Measurements from ENCODE around the gene APP.
"Not testable (repeated sequence)": the region's sequence is repeated elsewhere in the genome, so short reads cannot be mapped to it uniquely, and the experiment has no call there.

Gene APP

DNA sequence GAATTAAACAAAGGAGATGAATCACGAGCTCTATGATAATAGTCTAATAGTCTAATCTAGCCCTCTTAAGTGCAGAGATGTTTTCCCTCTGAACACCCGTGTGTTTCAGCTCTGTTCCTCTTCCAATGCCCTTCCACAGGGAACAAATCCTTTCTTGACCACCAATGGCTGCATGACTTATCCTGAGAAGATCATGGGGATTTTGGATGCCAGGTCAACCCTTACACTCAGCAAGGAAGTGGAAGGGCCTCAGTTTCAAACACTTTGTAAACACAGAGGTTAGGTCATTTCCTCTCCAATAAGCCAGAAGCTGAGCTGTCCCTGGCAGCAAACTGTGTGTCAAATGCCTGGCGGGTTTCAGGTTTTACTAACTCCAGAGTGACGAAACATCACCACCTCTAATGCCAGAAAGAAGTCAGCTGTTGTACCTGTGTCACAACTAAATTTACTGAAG, 235.8 kb downstream of the APP start:
- DNase-seq, result no peak

DNA sequence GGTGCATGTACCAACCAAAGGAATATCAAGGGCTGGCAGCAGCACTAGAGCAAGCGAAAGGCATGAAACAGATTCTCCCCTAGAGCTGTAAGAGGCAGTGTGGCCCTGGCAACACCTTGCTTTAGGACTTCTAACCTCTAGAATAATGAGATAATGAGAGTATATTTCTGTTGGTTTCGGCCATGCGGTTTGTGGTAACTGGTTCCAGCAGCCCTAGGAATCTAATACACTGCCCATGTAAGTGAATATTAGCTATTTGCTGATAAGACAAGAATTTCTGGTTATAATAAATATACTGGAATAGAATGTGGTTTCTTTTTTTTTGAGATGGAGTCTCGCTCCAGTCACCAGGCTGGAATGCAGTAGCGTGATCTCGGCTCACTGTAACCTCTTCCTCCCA, 236.4 kb downstream of the APP start:
- DNase-seq, result no peak

DNA sequence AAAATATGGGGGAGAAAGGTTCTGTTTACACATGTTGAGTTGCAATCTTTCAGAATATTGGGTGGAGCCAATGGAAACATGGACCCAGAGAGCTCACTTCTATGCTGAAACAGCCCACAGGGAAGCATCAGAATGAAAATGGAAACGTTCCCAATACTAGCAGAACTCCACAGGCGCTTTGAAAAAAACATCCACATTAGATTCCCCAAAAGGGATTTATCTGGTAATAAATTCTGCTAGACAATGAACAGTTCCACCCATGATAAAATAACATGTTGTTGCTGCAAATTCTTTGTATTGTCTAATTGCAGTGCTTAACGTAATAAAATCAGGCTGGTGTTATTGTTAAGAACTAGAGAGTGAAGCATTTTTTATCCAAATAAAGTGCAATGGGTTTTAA, 238.8 kb downstream of the APP start:
- no peak for DNase-seq

DNA sequence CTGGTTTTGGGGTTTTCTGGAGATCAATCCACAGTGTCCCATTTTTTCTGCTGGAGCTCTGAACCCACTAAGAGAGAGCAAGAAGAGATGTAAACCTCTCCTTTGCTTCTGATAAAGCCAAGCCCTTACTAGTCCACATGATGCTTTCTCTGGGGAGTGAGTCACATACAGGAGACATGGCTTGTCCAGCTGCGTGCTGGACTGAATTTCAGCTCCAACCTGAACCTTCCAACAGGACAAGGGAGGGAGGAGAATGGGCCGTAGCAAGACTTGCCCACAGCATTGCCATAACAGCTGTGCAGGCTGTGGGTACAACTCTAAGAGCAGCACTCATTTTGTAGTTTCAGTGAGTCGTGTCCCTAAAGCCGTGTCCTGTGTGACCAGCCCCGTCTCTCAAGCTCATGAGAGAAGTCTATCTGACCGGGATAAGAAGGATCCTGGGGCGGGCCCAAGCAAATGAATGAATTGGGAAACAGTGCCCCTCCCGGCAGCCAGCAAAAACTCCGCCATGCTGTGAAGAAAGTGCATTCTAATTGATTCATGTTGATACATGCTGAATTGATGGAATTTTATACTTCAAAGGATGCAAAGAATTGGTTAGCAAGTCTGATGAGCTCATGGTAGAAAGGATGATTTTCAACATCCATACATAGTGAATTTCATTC, 240.6 kb downstream of the APP start:
- DNase-seq, result no peak

DNA sequence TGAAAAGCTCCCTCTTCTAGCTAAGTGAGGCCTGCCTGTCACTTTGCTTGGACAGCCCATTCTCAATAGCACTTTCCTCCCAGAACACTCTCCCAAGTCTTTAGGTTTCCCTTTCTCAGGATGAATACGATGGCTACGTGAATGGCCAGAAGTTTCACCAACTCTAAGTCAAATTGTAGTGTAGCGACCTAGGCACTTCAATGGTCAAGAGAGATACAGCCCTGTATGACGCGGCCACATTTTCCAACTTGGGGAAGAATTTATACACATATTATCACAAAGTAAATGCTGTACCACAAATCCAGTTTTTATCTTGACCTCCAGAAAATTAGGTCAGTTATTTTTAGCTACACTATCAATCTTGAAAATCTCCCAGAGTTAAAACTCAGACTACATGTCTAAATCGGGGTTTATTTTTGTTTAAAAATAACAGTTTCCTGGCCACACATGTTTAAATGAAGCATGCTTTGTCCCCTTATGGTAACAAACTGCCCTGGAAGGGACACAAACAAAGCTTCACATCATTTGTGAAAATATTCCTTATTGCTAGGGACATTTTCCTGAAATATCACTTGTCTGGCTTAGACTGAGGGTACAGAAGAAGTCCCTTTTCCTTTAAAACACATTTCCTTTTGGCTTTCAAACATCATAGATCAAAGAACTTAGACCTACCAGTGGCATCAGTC, 243.2 kb downstream of the APP start:
- no peak for DNase-seq

DNA sequence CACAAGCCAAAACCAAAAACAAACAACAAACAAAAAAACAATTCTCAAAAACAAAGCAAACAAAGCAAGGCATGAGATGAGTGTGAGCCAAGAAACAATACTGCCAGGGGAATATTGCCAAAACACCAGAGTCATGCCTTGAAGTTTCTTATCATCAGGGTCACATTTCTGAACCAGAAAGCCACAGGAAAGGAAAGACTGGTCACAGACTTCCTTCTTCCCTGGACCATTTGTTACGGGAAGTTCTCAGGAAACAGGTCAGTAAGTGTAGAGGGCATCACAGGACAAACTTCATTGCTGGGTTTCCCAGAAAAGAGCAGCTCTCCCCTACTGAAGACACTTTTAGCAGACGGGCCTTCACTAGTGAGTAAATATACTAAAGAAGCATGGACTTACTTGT, 244.6 kb downstream of the APP start:
- no peak for DNase-seq

DNA sequence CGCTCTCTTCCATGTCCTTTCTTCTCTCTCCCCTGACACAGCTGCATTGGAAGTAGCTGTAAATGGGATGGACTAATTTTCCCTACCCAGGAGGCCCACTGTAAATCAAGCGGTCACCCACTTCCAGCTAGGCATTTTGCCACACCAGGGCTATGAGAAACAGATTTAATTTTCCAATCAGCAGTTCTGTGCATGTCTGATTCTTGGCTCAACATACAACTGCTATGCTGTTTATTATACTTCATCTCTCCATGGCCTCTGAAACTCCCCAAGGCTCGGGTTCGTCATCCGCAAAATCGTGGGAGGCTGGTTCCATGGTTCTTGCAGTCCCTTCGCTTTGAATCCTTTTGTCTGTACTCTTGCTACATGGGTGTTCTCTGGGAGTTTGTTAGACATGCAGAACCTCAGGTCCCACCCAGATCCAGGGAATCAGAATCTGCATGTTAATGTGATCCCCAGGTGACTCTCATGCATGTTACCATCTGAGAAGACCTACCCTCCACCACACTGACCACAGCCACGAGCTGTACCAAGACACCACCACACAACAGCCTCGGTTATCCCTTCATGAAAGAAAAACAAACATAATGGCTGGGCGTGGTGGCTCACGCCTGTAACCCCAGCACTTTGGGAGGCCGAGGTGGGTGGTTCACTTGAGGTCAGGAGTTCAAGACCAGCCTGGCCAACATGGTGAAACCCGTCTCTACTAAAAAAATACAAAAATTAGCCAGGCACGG, 245.3 kb downstream of the APP start:
- DNase-seq, result no peak

DNA sequence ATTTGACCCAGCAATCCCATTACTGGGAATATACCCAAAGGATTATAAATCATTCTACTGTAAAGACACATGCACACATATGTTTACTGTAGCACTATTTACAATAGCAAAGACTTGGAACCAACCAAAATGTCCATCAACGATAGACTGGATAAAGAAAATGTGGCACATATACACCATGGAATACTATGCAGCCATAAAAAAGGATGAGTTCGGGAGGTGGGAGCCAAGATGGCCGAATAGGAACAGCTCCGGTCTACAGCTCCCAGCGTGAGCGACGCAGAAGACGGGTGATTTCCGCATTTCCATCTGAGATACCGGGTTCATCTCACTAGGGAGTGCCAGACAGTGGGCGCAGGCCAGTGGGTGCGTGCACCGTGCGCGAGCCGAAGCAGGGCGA, 252.4 kb downstream of the APP start:
- DNase-seq, result not testable (repeated sequence)

DNA sequence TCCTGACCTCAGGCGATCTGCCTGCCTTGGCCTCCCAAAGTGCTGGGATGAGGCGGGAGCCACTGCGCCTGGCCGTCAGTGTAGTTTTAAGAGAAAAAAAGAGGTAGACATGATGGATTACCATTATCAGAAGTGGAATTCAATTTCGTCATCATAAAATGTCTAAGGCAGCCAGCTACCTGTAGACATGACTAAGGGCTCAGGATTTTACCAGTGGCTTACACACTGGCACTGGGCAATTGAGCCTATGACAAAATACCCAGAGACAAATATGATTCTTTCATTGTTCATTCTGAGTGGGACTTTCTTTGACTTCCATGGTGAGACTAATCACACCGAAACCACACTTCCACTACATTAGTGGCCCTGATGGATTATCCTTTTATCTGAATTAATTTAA, 254.3 kb downstream of the APP start:
- DNase-seq, result no peak

DNA sequence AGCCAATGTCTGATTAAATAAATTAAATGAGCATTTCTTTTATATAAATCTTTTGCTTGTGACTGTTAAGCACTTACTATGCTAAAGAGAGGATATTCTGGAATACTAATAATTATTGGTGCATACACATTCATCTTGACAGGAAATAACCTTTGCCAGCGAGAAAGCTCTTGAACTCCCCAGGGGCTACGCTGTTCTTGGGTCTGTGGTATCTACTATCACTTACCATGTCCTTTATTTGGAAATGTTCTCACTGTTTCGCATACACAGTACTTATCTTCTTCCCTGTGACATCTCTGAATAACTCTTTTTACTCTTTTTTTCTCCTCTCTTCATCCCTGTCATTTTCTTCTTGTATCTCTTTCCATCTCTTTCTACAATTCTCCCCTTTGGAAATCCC, 257.1 kb downstream of the APP start:
- no peak for DNase-seq

DNA sequence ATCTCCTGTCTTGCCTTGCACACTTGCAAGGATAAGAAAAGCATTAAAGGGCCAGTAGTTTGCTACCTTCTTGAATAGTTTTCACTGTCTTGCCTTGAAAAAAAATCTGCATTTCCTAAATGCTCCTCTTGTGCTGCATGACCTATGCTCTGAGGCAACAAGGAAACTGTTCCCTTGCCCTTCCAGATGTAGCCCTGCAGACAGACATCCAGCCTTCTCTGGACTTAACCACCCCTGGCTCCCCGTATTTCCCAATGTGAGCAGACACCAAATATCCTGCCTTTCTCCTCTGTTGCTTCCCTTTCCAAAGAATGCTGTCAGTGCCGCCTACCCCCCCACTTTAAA, 258.2 kb downstream of the APP start:
- no peak for DNase-seq

DNA sequence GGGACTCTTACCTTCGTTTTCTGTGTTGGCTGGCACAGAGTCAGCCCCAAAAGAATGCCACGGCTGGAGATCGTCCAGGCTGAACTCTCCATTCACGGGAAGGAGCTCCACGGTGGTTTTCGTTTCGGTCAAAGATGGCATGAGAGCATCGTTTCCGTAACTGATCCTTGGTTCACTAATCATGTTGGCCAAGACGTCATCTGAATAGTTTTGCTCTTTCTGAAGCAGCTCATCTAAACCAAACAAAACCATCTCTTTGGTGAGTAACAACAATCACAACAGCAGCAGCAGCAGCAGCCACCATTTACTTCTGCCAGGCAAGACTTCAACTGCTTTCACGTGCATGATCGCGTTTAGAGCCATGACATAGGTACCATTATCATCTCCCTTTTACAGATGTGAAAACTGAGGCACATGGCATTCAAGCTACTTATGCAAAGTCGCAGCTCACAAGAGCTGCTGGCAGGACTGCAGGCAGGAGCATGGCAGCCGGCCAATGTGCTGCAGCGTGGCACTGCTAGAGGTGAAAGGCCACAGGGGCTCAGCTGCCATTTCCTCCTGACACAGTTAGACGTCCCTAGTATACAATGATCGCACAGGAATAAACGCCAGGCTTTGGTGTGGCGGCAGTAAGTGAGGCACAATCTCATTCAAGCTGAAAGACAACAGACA, 258.7 kb downstream of the APP start:
- DNase-seq, result no peak

DNA sequence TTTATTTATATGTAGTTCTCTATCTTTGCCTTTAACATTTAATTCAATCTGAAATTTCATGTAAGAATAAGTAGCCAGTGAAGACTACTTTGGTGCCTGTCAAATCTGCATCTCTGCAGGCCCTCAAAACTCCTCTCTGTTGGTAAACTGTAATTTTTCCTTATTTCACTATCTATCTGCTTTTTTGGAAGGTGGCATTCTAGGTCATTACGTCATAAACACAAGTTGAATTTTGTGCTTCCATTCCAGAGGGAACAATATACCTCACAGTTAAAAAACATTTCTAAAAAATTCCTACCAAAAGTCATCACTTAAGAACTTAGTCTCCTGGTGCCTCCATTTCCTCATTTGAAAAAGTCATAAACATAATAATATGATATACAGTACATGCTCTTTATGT, 259.8 kb downstream of the APP start:
- no peak for DNase-seq

DNA sequence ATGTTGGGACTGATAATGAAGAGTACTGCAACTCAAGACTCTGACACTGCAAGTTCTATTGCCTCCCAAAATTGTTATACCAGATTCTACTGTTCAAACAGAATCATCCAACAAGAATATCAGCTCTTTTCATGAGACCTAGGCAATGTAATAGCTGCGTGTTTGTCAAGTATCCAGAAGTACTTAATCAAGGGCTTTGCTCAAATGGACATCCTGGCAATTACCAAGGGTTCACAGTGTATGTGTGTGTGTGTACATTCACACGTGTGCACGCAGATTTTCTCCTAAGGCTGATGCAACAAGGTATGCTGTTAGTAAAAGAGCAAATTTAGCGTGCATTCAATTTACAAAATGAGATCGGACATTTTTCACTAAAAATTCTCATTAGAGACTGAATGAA, 261.2 kb downstream of the APP start:
- DNase-seq, result no peak

DNA sequence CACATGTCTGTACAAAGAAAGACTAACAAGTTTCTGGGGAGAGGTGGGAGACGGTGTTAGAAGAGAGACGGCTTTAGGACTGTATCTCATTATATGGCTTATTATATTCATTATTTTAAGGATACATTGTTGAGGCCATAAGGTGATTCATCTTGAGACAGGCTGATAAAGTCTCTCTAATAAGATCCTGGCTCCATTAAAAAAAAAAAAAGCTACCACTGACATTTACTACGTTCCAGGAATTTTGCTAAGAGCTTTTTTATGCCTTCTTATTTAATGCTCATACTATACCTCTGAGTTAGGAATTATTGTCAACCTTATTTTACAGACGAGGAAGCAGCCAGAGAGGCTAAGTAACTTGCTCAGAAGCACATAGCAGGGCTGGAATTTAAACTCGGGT, 262.1 kb downstream of the APP start:
- no peak for DNase-seq

DNA sequence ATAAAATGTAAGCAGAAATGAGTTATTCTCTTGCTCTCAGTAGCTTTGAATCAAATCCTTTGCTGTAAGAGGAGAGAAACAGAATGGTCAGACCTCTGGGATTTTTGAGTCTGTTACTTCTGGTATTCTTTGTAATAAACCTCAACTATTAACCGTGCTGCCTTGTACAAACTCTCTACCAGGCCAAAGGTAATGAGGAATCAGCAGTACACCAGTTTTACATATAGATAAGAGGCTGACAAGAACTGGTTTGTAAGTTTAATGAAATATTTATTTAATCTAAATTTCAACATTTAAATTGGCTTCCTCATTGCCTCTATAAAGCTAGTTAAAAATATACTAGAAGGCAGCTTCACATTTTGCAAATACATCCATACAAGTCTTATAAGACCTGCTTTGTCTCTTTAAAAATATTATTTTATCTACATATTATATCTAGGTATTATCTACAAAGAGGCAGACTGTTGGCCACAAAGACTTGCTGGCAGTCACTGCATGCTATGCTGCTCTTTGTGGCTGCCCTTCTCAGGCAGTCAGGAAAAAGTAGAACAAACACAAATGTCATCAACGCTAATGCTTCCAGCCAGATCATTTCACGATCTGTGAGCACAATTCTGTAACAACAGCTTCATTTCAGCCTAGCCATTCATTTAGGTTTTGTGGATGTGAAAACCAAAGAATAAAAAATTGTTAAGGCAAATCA, 262.8 kb downstream of the APP start:
- no peak for DNase-seq

DNA sequence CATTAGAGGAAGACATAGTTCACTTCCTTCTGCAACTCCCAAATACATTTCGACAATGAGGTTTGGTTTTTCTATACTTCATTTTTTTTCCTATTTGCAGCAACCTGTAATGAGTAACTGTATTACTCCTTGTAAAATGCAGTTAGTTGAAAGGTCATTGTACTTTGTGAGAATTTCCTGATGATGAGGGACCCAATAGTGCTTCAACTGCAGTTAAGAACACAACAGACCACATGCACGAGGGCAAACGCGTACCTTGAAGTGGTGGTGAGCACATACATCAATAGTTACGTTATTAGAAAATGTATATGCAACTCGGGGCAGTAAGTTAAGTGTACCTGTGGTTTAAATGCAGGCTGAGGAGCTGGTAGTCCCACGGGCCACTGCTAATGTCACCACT, 264.0 kb downstream of the APP start:
- DNase-seq, result no peak

DNA sequence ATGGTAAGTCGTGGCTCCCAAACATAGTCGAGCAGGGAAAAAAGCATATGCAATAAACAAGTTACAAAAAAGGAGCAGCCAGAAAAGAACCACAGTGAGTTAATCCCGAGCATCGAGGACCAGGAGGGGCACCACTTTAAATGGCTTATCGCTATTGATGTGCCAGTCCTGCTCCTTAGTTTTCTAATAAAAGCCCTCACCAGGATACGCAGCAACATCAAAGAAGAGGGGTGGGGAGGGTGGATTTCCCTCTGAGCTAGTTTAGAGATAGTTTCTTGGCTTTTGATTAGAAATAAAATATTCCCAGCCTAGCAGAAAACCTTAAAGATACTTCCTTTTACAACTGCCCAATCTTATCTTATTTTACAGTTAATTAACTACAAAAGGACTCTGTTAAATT, 265.4 kb downstream of the APP start:
- no peak for DNase-seq

DNA sequence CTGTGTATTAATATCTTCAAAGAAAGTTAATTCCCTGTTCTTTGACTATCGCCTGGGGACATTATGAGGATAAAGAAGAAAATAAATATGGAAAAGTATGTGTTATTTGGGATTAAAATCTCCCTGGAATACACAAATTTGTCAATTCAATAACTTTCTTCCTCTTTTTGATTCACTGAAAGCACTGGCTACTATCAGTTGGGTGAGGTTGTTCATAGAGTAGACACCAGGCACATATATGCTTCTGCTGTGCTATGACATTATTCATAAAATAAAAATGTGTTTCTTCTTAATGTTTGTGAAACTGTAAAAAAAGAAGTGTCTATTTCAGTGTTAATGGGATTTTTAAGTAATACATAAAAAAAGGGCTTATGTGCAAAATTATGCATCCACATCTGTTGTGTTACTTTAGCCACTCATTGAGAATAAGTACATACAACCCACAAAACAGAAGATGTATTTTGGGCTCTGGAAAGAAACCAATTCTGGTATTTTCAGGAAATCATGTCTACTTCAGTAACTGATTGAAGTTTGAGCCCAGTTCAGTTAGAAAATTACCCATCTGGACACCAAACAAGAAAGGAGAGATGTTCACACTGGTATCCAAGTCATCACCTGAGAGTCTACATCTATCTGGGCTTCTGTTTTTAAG, 266.4 kb downstream of the APP start:
- no peak for DNase-seq

DNA sequence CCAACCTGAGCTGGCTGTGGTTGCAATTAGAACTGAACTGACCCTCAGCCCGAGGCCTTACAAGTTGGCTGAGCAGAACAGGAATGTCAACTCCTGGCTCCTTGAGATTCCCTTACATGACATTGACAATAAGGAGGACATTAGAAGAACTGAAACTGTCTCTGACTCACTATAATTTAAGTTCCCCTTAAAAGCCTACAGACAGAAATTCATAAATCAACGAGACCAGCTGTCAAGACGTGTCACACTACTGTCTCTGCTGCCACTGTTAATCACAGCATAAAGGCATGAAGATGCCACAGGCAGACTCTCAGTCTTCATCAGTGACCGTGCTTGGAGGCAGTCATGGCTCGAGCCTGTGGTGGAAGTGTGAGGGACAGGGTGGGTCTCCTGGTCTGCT, 267.0 kb downstream of the APP start:
- DNase-seq, result no peak

DNA sequence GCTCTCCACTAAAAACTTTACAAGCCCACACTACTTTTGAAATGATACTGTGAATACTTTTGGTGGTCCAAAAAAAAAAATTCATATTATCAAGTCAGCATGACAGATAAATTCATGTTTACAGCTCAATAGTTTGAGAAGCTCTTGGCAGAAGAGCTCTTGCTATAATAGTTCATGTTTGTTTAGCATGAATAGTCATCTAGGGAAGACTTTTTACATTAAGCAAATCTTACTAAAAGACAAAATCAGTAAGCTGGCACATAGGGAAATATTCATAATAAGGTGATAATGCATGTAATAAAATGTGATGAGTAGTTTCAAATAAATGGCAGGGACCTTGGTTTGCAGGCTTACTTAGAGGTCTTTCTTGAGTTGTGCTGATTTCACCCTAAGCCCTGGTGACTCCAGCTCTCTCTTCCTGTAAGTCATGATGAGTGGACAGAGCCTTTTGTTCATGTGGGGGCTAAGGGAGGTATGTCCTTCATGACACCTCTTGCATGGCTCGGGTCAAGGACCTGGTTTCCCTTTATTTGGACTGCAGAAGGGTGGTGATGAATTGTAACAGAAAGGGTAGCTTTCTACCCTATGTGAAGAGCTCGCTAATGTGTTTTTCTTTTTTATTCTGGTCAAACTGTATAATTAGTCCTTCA, 269.1 kb downstream of the APP start:
- no peak for DNase-seq

DNA sequence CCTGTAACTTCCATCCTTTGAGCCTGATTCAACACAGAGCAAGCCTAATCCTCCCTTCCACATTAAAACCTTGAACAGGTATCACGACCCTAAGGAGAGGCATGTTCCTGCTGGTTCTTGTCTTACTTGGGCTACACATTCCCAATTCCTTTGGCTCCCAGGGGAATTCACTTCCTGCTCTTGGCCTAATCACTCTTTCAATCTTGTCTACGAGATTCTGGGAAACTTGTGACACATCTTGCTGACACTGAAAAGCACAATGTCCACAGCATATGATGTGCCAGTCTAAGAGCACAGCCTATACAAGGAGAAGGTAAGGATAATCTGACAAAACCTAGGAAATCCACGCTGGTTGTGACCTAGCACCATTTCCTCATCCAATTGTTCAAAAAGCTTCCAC, 271.9 kb downstream of the APP start:
- DNase-seq, result no peak
